Effector memory CD8-positive, alpha-beta T cell (primary cell): Measurements from ENCODE around the gene RBM4.
A peak's percentile ranks its signal among the peaks of the same experiment; 100 is the strongest.

Experiments
- ATAC-seq: fragments of 150-1000 bp; cut with Tn5 transposase; replicated peaks from 2 replicates; pipeline ENCODE4 v1.10.0; 2021; ENCODE audit warnings: mild to moderate bottlenecking, moderate library complexity
- DNase-seq, 3 experiments: peaks; one replicate each; pipeline ENCODE4 v3.0.0; 2021
- H3K27ac Mint-ChIP-seq, 2 donors: one replicate each; pipeline ENCODE4 v1.8.0; 2022; ENCODE audit warnings: mild to moderate bottlenecking in 2 of 2, mixed read lengths in 2 of 2, moderate library complexity in 2 of 2
- H3K27me3 Mint-ChIP-seq, 2 donors: one replicate each; pipeline ENCODE4 v1.8.0; 2022; ENCODE audit warnings: mixed read lengths in 2 of 2
- H3K36me3 Mint-ChIP-seq: one replicate; pipeline ENCODE4 v1.8.0; 2022; ENCODE audit warnings: mild to moderate bottlenecking, moderate library complexity, mixed read lengths; ENCODE audit not compliant: insufficient read depth
- H3K4me1 Mint-ChIP-seq, 2 donors: one replicate each; pipeline ENCODE4 v1.8.0; 2022; ENCODE audit warnings: low read depth in 2 of 2, mixed read lengths in 2 of 2
- H3K4me3 Mint-ChIP-seq, 2 donors: one replicate each; pipeline ENCODE4 v1.8.0; 2022; ENCODE audit warnings: mild to moderate bottlenecking in 2 of 2, mixed read lengths in 2 of 2, moderate library complexity in 2 of 2
- H3K9me3 Mint-ChIP-seq, 2 donors: one replicate each; pipeline ENCODE4 v1.8.0; 2022; ENCODE audit warnings: mixed read lengths in 2 of 2

Gene RBM4

DNA sequence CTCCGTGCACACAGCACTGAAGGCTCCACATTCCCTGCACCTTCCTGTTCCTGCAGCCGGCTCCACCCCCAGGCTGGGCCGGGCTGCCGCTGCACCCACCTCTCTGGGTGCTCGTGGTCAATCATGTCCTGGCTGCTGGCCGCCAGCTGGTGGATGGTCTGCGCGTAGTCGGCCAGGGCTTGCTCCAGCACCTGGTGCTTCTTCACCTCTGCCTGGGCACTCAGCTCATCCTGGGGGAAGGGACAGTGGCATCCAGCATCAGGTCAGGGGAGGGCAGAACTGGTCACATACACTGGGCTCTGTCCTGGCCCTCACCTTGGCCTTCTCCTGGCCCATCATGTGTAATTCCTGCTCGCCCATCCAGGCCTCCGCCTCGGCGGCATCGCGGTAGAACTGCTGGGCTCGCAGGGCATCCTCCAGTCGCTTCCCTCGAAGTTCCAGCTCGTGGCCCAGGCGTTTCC is 54.4 kb downstream of the RBM4 start:
- Mint-ChIP-seq H3K27me3 (peaks cover 0 to 25% of the 10 kb centered on the region in 2 donors), H3K27ac (no peak overlapping the region), H3K4me1 (peaks cover 0 to 3% of the 10 kb centered on the region in 2 donors)

DNA sequence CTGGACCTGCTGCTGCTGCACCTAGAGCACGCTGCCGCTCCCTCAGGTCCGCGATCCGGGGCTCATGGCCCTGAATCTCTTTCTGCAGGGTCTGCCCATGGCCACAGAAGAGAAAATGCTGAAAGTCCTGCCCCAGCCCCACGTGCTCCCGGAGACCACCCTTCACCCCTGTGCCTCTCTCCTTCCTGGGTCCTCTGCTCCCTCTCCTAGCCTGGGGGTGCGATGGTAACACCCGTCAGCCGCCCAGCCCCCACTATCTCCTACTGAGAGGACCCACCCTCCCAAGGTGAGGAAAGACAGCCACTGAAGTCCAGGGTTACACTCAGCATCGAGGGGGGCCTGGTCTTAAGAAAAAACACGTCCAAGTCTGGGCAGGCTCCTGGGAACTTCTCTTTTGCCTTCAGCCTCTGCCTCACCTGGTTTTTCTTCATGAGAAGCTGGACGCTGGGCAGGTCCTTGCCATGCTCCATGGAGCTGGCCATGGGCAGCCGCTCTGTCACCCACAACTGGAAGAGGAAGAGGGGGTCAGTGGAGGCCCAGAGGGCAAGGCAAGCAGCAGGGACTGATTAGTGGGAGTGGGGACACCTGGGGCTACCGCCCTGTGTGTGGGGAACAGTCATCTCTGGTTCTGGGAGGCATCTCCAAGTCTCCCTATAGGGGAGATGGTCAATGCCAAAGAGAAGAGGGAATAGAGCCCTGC is 55.0 kb downstream of the RBM4 start:
- ATAC-seq (no peak), DNase-seq (no peak)
- Mint-ChIP-seq H3K27me3 (peaks cover 0 to 19% of the 10 kb centered on the region in 2 donors), H3K4me1 (peaks cover 0 to 3% of the 10 kb centered on the region in 2 donors), H3K9me3 (no peaks in the 10 kb centered on the region), H3K4me3 (no peak overlapping the region), H3K27ac (no peak overlapping the region), H3K36me3 (peaks cover 5% of the 10 kb centered on the region)

More for the DNA sequence above, 54.4 kb downstream of the RBM4 start:
- Mint-ChIP-seq H3K4me3 (no peak overlapping the region), H3K9me3 (no peaks in the 10 kb centered on the region), H3K36me3 (peaks cover 5% of the 10 kb centered on the region)
- DNase-seq (no peak), ATAC-seq (no peak)

DNA sequence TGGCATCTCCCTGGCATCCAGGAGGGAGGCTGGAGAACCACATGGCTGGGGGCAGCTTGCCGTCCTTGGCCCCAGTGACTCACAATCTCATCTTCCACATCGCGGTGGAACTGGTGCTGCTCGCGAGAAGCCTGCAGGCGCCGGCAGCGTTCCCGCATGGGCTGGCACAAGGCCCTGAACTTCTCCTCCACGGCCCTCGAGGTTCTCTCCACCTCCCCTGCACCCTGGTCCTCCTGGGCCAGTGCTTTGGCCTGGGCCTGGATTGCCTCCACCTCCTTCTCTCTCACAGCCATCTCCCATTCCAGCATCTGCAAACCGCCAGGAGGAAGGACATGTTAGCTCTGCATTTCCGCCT is 55.5 kb downstream of the RBM4 start:
- H3K4me1 Mint-ChIP-seq: peaks cover 0 to 3% of the 10 kb centered on the region in 2 donors
- DNase-seq (no peak), ATAC-seq (no peak)
- no peak overlapping the region for H3K4me3 Mint-ChIP-seq
- H3K9me3 Mint-ChIP-seq: no peaks in the 10 kb centered on the region
- H3K36me3 Mint-ChIP-seq: peaks cover 5% of the 10 kb centered on the region
- peaks cover 0 to 17% of the 10 kb centered on the region in 2 donors for H3K27me3 Mint-ChIP-seq
- H3K27ac Mint-ChIP-seq: no peak overlapping the region

DNA sequence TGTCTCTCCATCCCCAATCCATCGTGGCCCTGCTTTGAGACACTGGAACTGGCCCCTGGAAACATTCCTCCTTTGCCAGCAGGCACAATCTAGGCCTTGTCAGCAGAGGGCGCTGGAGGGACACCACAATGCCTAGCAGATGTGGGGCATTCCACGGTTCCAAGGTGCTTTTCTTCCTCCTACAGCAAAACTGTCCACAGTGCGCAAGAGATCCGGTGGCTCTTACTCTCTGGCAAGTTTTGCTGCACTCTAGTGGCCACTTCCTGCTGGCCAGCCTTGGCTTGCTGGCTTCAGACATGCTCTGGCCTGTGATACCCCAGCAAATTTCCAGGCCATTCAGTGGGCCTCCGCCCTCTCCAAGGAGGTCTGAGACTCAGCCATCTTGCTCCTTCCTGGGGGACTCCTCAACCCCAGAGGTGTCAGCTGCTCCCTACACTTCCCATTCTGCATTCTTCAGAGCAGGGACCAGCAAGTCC is 56.3 kb downstream of the RBM4 start:
- DNase-seq (peak; percentile 81 to 83 (median 81)), ATAC-seq (peak; percentile 97)
- Mint-ChIP-seq H3K4me3 (no peak overlapping the region), H3K27ac (no peak overlapping the region), H3K27me3 (peaks cover 0 to 17% of the 10 kb centered on the region in 2 donors), H3K36me3 (peaks cover 8% of the 10 kb centered on the region), H3K4me1 (peaks cover 0 to 3% of the 10 kb centered on the region in 2 donors), H3K9me3 (no peaks in the 10 kb centered on the region)
